Tibial nerve (tissue), 4 donors: ENCODE results near the gene TAS2R43. TPM values are rescaled to one million over a fixed set of nuclear protein-coding genes. Genes with fewer than 3 reads are reported as not detected.
"Not testable (repeated sequence)": the region's sequence is repeated elsewhere in the genome, so short reads cannot be mapped to it uniquely, and the experiment has no call there.

Source experiments
- DNase-seq, 2 donors: peaks; one replicate each; pipeline ENCODE4 v3.0.0-alpha.2; 2019; ENCODE audit warnings: low spot score in 2 of 2
- H3K27ac ChIP-seq, 4 donors: fragments of 200-600 bp; sonication (generic) in 3 of 4; one replicate each; pipeline ENCODE4 v1.5.1; 2017 to 2019; ENCODE audit warnings: mild to moderate bottlenecking in 1 of 4
- H3K27me3 ChIP-seq, 2 donors: fragments of 200-600 bp; sonication (generic) in 1 of 2; one replicate each; pipeline versions ENCODE4 v1.5.1 to v1.6.0; 2017 to 2019
- H3K36me3 ChIP-seq, 3 donors: fragments of 200-600 bp; sonication (generic); one replicate each; pipeline ENCODE4 v1.5.1; 2018 to 2019
- H3K4me1 ChIP-seq, 4 donors: fragments of 200-600 bp; sonication (generic) in 3 of 4; one replicate each; pipeline ENCODE4 v1.5.1; 2017 to 2019
- H3K4me3 ChIP-seq, 4 donors: fragments of 200-600 bp; sonication (generic) in 3 of 4; one replicate each; pipeline ENCODE4 v1.5.1; 2017 to 2019; ENCODE audit warnings: mild to moderate bottlenecking in 1 of 4, moderate library complexity in 1 of 4
- H3K9me3 ChIP-seq, 4 donors: fragments of 200-600 bp; sonication (generic) in 3 of 4; one replicate each; pipeline ENCODE4 v1.5.1; 2017 to 2019
- EP300 ChIP-seq, 2 donors: sonication (generic); formaldehyde crosslinking; IDR thresholded peaks; one replicate each; pipeline ENCODE4 v1.6.1; 2017; ENCODE audit warnings: antibody characterized with exemption in 2 of 2, mild to moderate bottlenecking in 1 of 2
- POLR2A ChIP-seq, 2 donors: fragments of 450-650 bp; IDR thresholded peaks; one replicate each; pipeline ENCODE4 v1.6.1; 2017; ENCODE audit warnings: antibody characterized with exemption in 2 of 2, mild to moderate bottlenecking in 2 of 2, moderate library complexity in 2 of 2
- WGBS, 2 donors: methylation state at CpG; one replicate each; pipeline ENCODE4 v1.1.5; 2018; 5-methylcytosine and 5-hydroxymethylcytosine counted together
- small RNA-seq: library from RNA; depleted of rRNA; stranded (forward); fragments of <200 nt; gene quantifications from one replicate; pipeline ENCODE3, GENCODE V24; 2016
- total RNA-seq, 4 donors: library from RNA; depleted of rRNA; stranded (reverse); fragments of >200 nt; gene quantifications; one replicate each; pipeline ENCODE4 v1.1.0, GENCODE V29; 2016
- TF ChIP-seq, protein P1 (sequence below), 5 experiments: fragments of 200-600 bp in 3 of 5; fragments of 450-650 bp in 2 of 5; sonication (generic) in 3 of 5; IDR thresholded peaks; one replicate each; pipeline ENCODE4 v1.5.1; 2016 to 2019; ENCODE audit warnings: antibody characterized with exemption in 5 of 5, mild to moderate bottlenecking in 3 of 5, moderate library complexity in 2 of 5

TAS2R43 gene
- total RNA-seq, 4 donors from 2014 or later, result 4.5 to 9.0 (median 5.0) TPM

DNA sequence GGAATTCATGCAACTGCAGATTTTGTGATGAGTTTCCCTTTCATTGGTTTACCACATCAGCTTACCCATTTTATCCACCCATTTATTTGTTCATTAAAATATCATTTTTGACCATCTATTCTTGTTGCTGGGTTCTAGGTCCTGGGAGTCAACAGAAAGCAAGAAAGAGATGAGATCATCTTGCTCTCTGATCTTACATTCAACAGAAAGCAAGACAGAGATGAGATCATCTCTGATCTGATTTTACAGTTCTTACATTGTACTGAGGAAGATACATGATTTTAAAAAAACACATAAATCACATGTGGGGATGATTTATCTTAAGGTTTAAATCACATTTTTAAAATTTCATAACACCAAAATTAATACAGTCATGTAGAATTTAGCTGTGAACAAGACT is 32.3 kb downstream of the TAS2R43 start:
- Histone ChIP-seq H3K4me1 (no peaks in the 10 kb centered on the region), H3K9me3 (no peaks in the 10 kb centered on the region), H3K27me3 (no peaks in the 10 kb centered on the region), H3K36me3 (no peaks in the 10 kb centered on the region), H3K4me3 (no peak overlapping the region), H3K27ac (no peak overlapping the region)
- TF ChIP-seq EP300 (IDR thresholded peaks at IDR 0.05), result no peak
- TF ChIP-seq, protein P1, sequence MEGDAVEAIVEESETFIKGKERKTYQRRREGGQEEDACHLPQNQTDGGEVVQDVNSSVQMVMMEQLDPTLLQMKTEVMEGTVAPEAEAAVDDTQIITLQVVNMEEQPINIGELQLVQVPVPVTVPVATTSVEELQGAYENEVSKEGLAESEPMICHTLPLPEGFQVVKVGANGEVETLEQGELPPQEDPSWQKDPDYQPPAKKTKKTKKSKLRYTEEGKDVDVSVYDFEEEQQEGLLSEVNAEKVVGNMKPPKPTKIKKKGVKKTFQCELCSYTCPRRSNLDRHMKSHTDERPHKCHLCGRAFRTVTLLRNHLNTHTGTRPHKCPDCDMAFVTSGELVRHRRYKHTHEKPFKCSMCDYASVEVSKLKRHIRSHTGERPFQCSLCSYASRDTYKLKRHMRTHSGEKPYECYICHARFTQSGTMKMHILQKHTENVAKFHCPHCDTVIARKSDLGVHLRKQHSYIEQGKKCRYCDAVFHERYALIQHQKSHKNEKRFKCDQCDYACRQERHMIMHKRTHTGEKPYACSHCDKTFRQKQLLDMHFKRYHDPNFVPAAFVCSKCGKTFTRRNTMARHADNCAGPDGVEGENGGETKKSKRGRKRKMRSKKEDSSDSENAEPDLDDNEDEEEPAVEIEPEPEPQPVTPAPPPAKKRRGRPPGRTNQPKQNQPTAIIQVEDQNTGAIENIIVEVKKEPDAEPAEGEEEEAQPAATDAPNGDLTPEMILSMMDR (IDR thresholded peaks at IDR 0.05), result no peak
- no peak for TF ChIP-seq POLR2A (IDR thresholded peaks at IDR 0.05)
- DNase-seq, result no peak

DNA sequence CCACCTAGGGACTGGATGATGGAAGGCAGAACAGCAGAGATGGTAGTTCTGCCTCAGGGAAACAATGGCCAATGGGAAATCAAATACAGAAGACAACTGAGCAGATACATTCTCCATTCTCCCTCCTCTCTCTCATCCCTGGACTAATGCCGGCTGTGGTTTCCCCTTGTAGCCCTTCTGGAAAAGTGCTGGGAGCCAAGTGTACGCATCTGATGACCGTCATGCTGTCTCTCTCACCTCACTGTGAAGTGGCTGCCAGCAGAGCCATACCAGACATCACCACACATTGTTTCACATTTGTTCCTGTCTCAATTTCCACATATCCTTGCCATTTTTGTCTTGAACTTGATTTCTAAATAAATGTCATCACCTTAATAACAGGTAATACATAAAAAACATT is 33.1 kb downstream of the TAS2R43 start:
- TF ChIP-seq EP300 (IDR thresholded peaks at IDR 0.05), result no peak
- TF ChIP-seq, protein P1 (IDR thresholded peaks at IDR 0.05), result no peak

DNA sequence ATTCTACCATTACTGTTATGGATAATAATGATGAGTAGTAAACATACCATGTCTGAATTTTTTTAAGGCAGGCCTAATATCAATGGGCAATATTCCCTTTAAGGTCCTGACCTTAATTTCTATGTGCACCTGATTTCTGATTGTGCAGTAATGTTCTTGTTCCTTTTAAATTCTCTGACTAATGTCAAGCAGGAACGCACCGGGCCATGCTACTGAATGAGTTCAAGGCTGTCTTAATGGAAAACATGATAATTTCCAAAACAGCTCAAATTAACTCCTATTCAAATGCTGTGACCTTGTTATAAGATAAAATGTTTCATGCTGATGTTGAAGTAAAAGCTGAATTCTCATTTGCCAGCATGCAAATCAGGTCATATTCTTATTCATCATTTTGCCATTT is 36.8 kb downstream of the TAS2R43 start:
- H3K27ac ChIP-seq, result no peak overlapping the region
- H3K9me3 ChIP-seq, result peaks cover 0 to 25% (median 0%) of the 10 kb centered on the region in 4 donors
- no peak for TF ChIP-seq POLR2A (IDR thresholded peaks at IDR 0.05)
- TF ChIP-seq, protein P1 (IDR thresholded peaks at IDR 0.05), result no peak
- no peak for TF ChIP-seq EP300 (IDR thresholded peaks at IDR 0.05)
- peaks cover 0 to 9% (median 0%) of the 10 kb centered on the region in 3 donors for H3K36me3 ChIP-seq
- H3K4me1 ChIP-seq, result no peaks in the 10 kb centered on the region
- WGBS, 2 donors, result 92 to 97% methylated on average over 2 of the region's 2 CpGs
- H3K27me3 ChIP-seq, result no peaks in the 10 kb centered on the region
- no peak overlapping the region for H3K4me3 ChIP-seq
- no peak for DNase-seq

More for the DNA sequence above, 33.1 kb downstream of the TAS2R43 start:
- 99% methylated on average over 3 of the region's 3 CpGs for WGBS, 2 donors
- DNase-seq, result no peak
- Histone ChIP-seq H3K9me3 (no peaks in the 10 kb centered on the region), H3K4me3 (no peak overlapping the region), H3K27me3 (no peaks in the 10 kb centered on the region), H3K36me3 (no peaks in the 10 kb centered on the region), H3K4me1 (no peaks in the 10 kb centered on the region), H3K27ac (no peak overlapping the region)

DNA sequence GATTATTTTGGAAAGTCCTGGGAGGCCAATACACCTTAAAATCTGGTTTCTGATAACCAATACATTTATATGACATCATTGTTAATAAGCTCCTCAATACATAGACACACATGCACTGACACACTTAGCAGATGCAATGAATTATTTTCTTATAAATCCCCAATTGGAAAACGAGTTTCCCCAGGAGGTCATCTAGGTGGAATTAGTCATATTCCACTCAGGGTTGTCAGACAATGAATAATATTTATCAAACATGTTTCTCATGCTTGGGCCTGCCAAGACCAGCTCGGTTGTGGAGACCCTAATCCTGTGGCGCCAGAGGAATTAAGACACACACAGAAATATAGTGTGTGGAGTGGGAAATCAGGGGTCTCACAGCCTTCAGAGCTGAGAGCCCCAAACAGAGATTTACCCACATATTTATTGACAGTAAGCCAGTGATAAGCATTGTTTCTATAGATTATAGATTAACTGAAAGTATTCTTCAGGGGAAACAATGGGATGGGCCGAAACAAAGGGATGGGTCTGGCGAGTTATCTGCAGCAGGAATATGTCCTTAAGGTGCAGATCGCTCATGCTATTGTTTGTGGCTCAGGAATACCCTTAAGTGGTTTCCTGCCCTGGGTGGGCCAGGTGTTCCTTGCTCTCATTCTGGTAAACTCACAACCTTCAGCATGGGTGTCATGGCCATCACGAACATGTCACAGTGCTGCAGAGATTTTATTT is 42.1 kb downstream of the TAS2R43 start:
- H3K27me3 ChIP-seq, H3K27ac ChIP-seq, DNase-seq, H3K4me1 ChIP-seq, H3K4me3 ChIP-seq: not testable (repeated sequence)
- Histone ChIP-seq H3K9me3 (peaks cover 0 to 31% (median 0%) of the 10 kb centered on the region in 4 donors), H3K36me3 (peaks cover 0 to 36% (median 0%) of the 10 kb centered on the region in 3 donors)
- 91 to 96% methylated on average over 7 of the region's 7 CpGs for WGBS, 2 donors

DNA sequence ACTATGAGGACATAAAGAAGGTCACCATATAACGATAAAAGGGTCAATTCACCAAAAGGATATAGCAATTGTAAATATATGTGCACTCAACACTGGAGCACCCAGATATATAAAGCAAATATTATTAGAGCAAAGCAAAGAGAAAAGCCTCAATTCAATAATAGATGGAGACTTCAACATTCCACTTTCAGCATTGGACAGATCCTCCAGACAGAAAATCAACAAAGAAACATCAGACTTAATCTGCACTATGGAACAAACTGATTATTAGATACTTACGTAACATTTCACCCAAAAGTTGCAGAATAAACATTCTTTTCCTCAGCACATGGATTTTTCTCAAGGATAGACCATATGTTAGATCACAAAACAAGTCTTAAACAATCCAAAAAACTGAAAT is 50.7 kb downstream of the TAS2R43 start:
- H3K9me3 ChIP-seq, H3K4me3 ChIP-seq, DNase-seq, H3K4me1 ChIP-seq, H3K27ac ChIP-seq, H3K27me3 ChIP-seq: not testable (repeated sequence)
- peaks cover 0 to 24% (median 0%) of the 10 kb centered on the region in 3 donors for H3K36me3 ChIP-seq
- WGBS, 2 donors, result 59 to 97% methylated on average over 2 of the region's 2 CpGs

Small RNA genes within 50 kb of the gene (small RNA-seq; reads per million reads assigned to genes)
- not detected for gene AC018630.1

Other genes starting within 250 kb of the TAS2R43 start
- gene PRR4, start 242.8 kb downstream of the TAS2R43 start, total RNA-seq, result 10 to 100 TPM in 1 of 4 donors, 1 to 10 TPM in 3; 2.2 to 11.4 (median 6.2) TPM
- 10 to 100 TPM; 45.1 to 54.3 (median 52.4) TPM for gene PRH1, start 208.1 kb downstream of the TAS2R43 start, total RNA-seq
- gene TAS2R13, start 182.8 kb downstream of the TAS2R43 start, total RNA-seq, result 10 to 100 TPM in 1 of 4 donors, 1 to 10 TPM in 3; 1.8 to 11.6 (median 3.0) TPM
- 10 to 100 TPM in 1 of 4 donors, 1 to 10 TPM in 1, not detected in 2; 2.0 to 14.4 TPM for gene PRH2, start 163.1 kb downstream of the TAS2R43 start, total RNA-seq
- 1 to 10 TPM; 2.0 to 6.3 (median 5.8) TPM for gene TAS2R14, start 153.1 kb downstream of the TAS2R43 start, total RNA-seq
- gene TAS2R50, start 105.4 kb downstream of the TAS2R43 start, total RNA-seq, result 1 to 10 TPM in 3 of 4 donors, under 1 TPM in 1; 0.84 to 5.1 (median 2.5) TPM
- 1 to 10 TPM; 1.4 to 8.4 (median 5.9) TPM for gene TAS2R20, start 94.0 kb downstream of the TAS2R43 start, total RNA-seq
- gene TAS2R19, start 69.7 kb downstream of the TAS2R43 start, total RNA-seq, result 10 to 100 TPM in 2 of 4 donors, 1 to 10 TPM in 2; 7.3 to 14.9 (median 9.9) TPM
- gene TAS2R31, start 60.9 kb downstream of the TAS2R43 start, total RNA-seq, result 10 to 100 TPM; 10.3 to 17.3 (median 12.0) TPM
- gene TAS2R46, start 30.0 kb downstream of the TAS2R43 start, total RNA-seq, result 10 to 100 TPM in 1 of 4 donors, 1 to 10 TPM in 3; 1.5 to 12.6 (median 1.8) TPM
- gene TAS2R30, start 42.3 kb upstream of the TAS2R43 start, total RNA-seq, result 1 to 10 TPM; 4.9 to 9.0 (median 6.3) TPM
- 1 to 10 TPM; 7.5 to 9.6 (median 8.1) TPM for gene SMIM10L1, start 78.9 kb upstream of the TAS2R43 start, total RNA-seq
- gene TAS2R42, start 94.6 kb upstream of the TAS2R43 start, total RNA-seq, result not detected
- gene PRB3, start 177.4 kb upstream of the TAS2R43 start, total RNA-seq, result not detected
- not detected for gene PRB4, start 218.1 kb upstream of the TAS2R43 start, total RNA-seq